Skeletal muscle tissue (tissue), 4 donors: ENCODE results near the gene NME9. TPM values are rescaled to one million over a fixed set of nuclear protein-coding genes. Genes with fewer than 3 reads are reported as not detected.

Source experiments
- H3K27ac ChIP-seq: one replicate; pipeline ENCODE4 v1.7.0; 2013; ENCODE audit warnings: mild to moderate bottlenecking, low read depth, low read length, inconsistent platforms
- H3K27me3 ChIP-seq, 3 donors: one replicate each; pipeline ENCODE4 v1.7.0; 2013; ENCODE audit warnings: low read length in 3 of 3; ENCODE audit not compliant: control insufficient read depth in 3 of 3, insufficient read depth in 3 of 3
- H3K36me3 ChIP-seq, 3 donors: one replicate each; pipeline ENCODE4 v1.7.0; 2013; ENCODE audit warnings: low read length in 3 of 3; ENCODE audit not compliant: control insufficient read depth in 3 of 3, insufficient read depth in 3 of 3
- H3K4me1 ChIP-seq, 3 donors: one replicate each; pipeline ENCODE4 v1.7.0; 2013; ENCODE audit warnings: low read length in 3 of 3, mild to moderate bottlenecking in 3 of 3; ENCODE audit not compliant: control insufficient read depth in 3 of 3, insufficient read depth in 3 of 3
- H3K4me3 ChIP-seq, 3 donors: one replicate each; pipeline ENCODE4 v1.7.0; 2013; ENCODE audit warnings: low read length in 3 of 3
- H3K9ac ChIP-seq, 3 donors: one replicate each; pipeline ENCODE4 v1.7.0; 2013; ENCODE audit warnings: low read length in 3 of 3, mild to moderate bottlenecking in 3 of 3, moderate library complexity in 2 of 3, low read depth in 1 of 3
- H3K9me3 ChIP-seq, 3 donors: one replicate each; pipeline ENCODE4 v1.7.0; 2013; ENCODE audit warnings: low read length in 3 of 3; ENCODE audit not compliant: control insufficient read depth in 3 of 3
- total RNA-seq: library from RNA; depleted of rRNA; stranded (reverse); fragments of >200 nt; gene quantifications from one replicate; pipeline ENCODE4 v1.2.3, GENCODE V29; 2014
- donor health status: Osteomylitis.

The NME9 gene
- total RNA-seq, 1 donor from 2014 or later, result not detected

- H3K27ac ChIP-seq, result no peak overlapping the region
- no peaks in the 10 kb centered on the region for H3K9me3 ChIP-seq
- peaks cover 2 to 6% (median 6%) of the 10 kb centered on the region in 3 donors for H3K36me3 ChIP-seq
- H3K4me3 ChIP-seq, result no peak overlapping the region
- H3K4me1 ChIP-seq, result peaks cover 18 to 56% (median 45%) of the 10 kb centered on the region in 3 donors
- no peaks in the 10 kb centered on the region for H3K27me3 ChIP-seq
- H3K9ac ChIP-seq, result no peak overlapping the region
Observed at GRCh38 chr3:138373087-138373735, 43.6 kb upstream of the NME9 start.

- peak overlapping the region; percentile 29 for H3K27ac ChIP-seq
- peaks cover 31 to 59% (median 46%) of the 10 kb centered on the region in 3 donors for H3K4me1 ChIP-seq
- no peaks in the 10 kb centered on the region for H3K27me3 ChIP-seq
- peaks cover 0 to 6% (median 6%) of the 10 kb centered on the region in 3 donors for H3K36me3 ChIP-seq
- no peak overlapping the region for H3K4me3 ChIP-seq
- peak overlapping the region in 1 of 3 donors; percentile 16 for H3K9ac ChIP-seq
- no peaks in the 10 kb centered on the region for H3K9me3 ChIP-seq
Observed at GRCh38 chr3:138371070-138371965, 41.7 kb upstream of the NME9 start.

- peaks cover 34 to 68% (median 49%) of the 10 kb centered on the region in 3 donors for H3K4me1 ChIP-seq
- peaks cover 0 to 6% (median 6%) of the 10 kb centered on the region in 3 donors for H3K36me3 ChIP-seq
- H3K9me3 ChIP-seq, result no peaks in the 10 kb centered on the region
- no peak overlapping the region for H3K4me3 ChIP-seq
- H3K9ac ChIP-seq, result no peak overlapping the region
- no peak overlapping the region for H3K27ac ChIP-seq
- H3K27me3 ChIP-seq, result no peaks in the 10 kb centered on the region
Observed at GRCh38 chr3:138370321-138370720, 40.7 kb upstream of the NME9 start.

- Histone ChIP-seq H3K9me3 (no peaks in the 10 kb centered on the region), H3K27ac (no peak overlapping the region), H3K4me1 (peaks cover 42 to 71% (median 57%) of the 10 kb centered on the region in 3 donors)
Observed at GRCh38 chr3:138369151-138369900, 39.7 kb upstream of the NME9 start.

GRCh38 chr3:138367911-138368310, 38.3 kb upstream of the NME9 start:
- peaks cover 47 to 83% (median 65%) of the 10 kb centered on the region in 3 donors for H3K4me1 ChIP-seq
- no peak overlapping the region for H3K4me3 ChIP-seq
- H3K36me3 ChIP-seq, result peaks cover 0 to under 1% (median 0%) of the 10 kb centered on the region in 3 donors
- H3K27me3 ChIP-seq, result no peaks in the 10 kb centered on the region
- H3K9me3 ChIP-seq, result no peaks in the 10 kb centered on the region
- no peak overlapping the region for H3K27ac ChIP-seq
- peak overlapping the region in 1 of 3 donors; percentile 25 for H3K9ac ChIP-seq

More at GRCh38 chr3:138369151-138369900, 39.7 kb upstream of the NME9 start:
- Histone ChIP-seq H3K4me3 (no peak overlapping the region), H3K27me3 (no peaks in the 10 kb centered on the region), H3K9ac (peak overlapping the region in 2 of 3 donors; percentile 7 to 25), H3K36me3 (peaks cover 0 to 6% (median under 1%) of the 10 kb centered on the region in 3 donors)

- H3K9me3 ChIP-seq, result no peaks in the 10 kb centered on the region
- peak overlapping the region in 1 of 3 donors; percentile 6 for H3K9ac ChIP-seq
- peaks cover 49 to 87% (median 69%) of the 10 kb centered on the region in 3 donors for H3K4me1 ChIP-seq
- no peaks in the 10 kb centered on the region for H3K27me3 ChIP-seq
- no peaks in the 10 kb centered on the region for H3K36me3 ChIP-seq
- no peak overlapping the region for H3K4me3 ChIP-seq
- no peak overlapping the region for H3K27ac ChIP-seq
Observed at GRCh38 chr3:138367326-138367850, 37.7 kb upstream of the NME9 start.

- H3K36me3 ChIP-seq, result no peaks in the 10 kb centered on the region
- no peak overlapping the region for H3K27ac ChIP-seq
- no peaks in the 10 kb centered on the region for H3K27me3 ChIP-seq
- H3K4me3 ChIP-seq, result no peak overlapping the region
- H3K9me3 ChIP-seq, result no peaks in the 10 kb centered on the region
- H3K9ac ChIP-seq, result no peak overlapping the region
- H3K4me1 ChIP-seq, result peaks cover 59 to 88% (median 77%) of the 10 kb centered on the region in 3 donors
Observed at GRCh38 chr3:138366006-138366759, 36.5 kb upstream of the NME9 start.

- no peaks in the 10 kb centered on the region for H3K27me3 ChIP-seq
- H3K27ac ChIP-seq, result no peak overlapping the region
- H3K9me3 ChIP-seq, result no peaks in the 10 kb centered on the region
- no peaks in the 10 kb centered on the region for H3K36me3 ChIP-seq
- H3K9ac ChIP-seq, result no peak overlapping the region
- no peak overlapping the region for H3K4me3 ChIP-seq
- H3K4me1 ChIP-seq, result peaks cover 69 to 96% (median 85%) of the 10 kb centered on the region in 3 donors
Observed at GRCh38 chr3:138365253-138365555, 35.6 kb upstream of the NME9 start.
